Measurements from ENCODE around the gene MRPL39.

The MRPL39 gene

DNA sequence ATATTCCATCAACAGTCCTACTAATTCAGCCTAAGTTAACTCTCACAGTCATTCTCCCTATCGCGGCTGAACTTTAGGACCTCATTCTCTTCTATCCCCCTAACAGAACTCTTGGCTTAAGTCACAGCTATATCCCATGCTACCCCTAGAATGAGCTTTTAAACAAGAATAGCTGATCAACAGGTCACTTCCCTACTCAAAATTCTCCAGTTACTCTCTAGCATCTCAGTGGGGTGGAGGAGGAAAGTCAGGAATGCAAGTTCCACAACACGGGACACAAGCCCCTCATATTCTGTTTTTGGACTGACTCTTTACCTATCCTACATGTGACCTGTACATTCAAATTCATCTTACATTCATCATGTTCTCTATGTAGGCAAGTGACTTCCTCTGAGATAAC is 21.0 kb downstream of the MRPL39 start:
- H2AFZ ChIP-seq (ENCODE audit: insufficient read depth, low read length, poor library complexity), result no peak overlapping the region
- WGBS (ENCODE audit: extremely low coverage, insufficient coverage, insufficient read length), result no CpG with 5 or more reads among the region's 3 CpGs
- H3K27me3 ChIP-seq (ENCODE audit: insufficient read depth, low read length), result no peaks in the 10 kb centered on the region
- H3K79me1 ChIP-seq (ENCODE audit: low read length), result no peaks in the 10 kb centered on the region
- H3K4me1 ChIP-seq (ENCODE audit: control insufficient read depth in 1 of 2, insufficient read depth in 2 of 2, low read length in 2 of 2), result no peaks in the 10 kb centered on the region
- H3K14ac ChIP-seq (ENCODE audit: low read length), result no peak overlapping the region
- H3K23ac ChIP-seq (ENCODE audit: low read length), result no peak overlapping the region
- H3K9ac ChIP-seq (ENCODE audit: low read length), result no peak overlapping the region
- H3K4ac ChIP-seq (ENCODE audit: low read depth, low read length), result no peak overlapping the region
- no peak overlapping the region for H2AK5ac ChIP-seq (ENCODE audit: low read length)
- no peak overlapping the region for H3K4me3 ChIP-seq (ENCODE audit: low read depth, low read length)
- no peak overlapping the region for H3K4me2 ChIP-seq (ENCODE audit: low read length)
- H3K9me3 ChIP-seq (ENCODE audit: insufficient read depth, low read depth, low read length), result no peaks in the 10 kb centered on the region
- H4K8ac ChIP-seq (ENCODE audit: low read depth, low read length), result no peak overlapping the region
- no peak overlapping the region for H2BK12ac ChIP-seq (ENCODE audit: low read length)
- no peak overlapping the region for H4K12ac ChIP-seq (ENCODE audit: low read depth, low read length)
- no peaks in the 10 kb centered on the region for H3K79me2 ChIP-seq (ENCODE audit: control insufficient read depth, insufficient read depth, low read length, poor library complexity)
- no peak overlapping the region for H4K91ac ChIP-seq (ENCODE audit: low read depth, low read length)
- no peak overlapping the region for H3K18ac ChIP-seq (ENCODE audit: low read length)
- no peak for DNase-seq
- H3K36me3 ChIP-seq (ENCODE audit: control insufficient read depth in 1 of 2, insufficient read depth in 2 of 2, low read length in 2 of 2), result peaks cover 0 to 8% of the 10 kb centered on the region in 2 experiments
- H2BK5ac ChIP-seq (ENCODE audit: low read depth, low read length, poor library complexity), result no peak overlapping the region
- H2BK120ac ChIP-seq (ENCODE audit: insufficient read depth, low read length, poor library complexity), result no peak overlapping the region
- no peak overlapping the region for H3K27ac ChIP-seq (ENCODE audit: low read depth, low read length)

DNA sequence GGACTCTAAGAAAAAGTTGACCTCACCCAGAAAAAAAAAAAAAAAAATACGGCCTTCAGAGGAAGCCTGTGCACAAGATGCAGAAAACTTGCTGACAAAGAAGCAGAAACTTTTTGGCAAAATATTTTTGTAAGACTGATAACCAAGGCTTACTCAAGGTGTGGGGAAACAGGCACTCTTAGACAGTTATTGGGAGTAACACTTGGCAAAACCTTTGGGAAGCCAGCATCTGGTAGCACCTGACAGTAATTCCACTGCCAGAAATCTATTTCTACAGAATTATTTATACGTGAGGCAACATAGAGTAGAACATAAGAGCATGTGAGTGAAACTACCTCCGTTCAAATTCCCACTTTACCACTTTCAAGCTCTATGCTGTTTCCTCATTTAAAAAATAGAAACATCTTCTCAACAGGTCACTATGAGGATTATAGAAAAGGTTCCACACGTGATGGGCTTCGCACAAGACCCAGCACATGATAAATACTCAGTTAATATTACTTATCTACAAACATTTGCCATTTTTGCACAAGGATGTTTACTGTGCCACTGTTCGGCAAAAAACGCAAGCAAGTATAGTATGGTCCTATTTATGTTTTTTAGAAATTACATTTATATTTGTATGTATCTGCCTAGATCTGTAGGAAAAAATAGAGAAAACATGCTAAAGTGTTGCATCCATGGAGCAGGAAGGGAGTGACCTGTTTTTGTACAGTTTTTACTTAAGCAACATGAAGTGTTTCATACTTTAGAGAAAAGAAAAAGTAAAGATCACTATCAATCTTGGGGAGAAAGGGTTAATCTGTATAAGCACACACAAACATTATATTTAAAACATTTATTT is 22.2 kb downstream of the MRPL39 start:
- Histone ChIP-seq H2AK5ac (ENCODE audit: low read length) (no peak overlapping the region), H3K23ac (ENCODE audit: low read length) (no peak overlapping the region), H3K27me3 (ENCODE audit: insufficient read depth, low read length) (no peaks in the 10 kb centered on the region), H2BK120ac (ENCODE audit: insufficient read depth, low read length, poor library complexity) (no peak overlapping the region), H3K27ac (ENCODE audit: low read depth, low read length) (no peak overlapping the region), H2BK5ac (ENCODE audit: low read depth, low read length, poor library complexity) (no peak overlapping the region), H2AFZ (ENCODE audit: insufficient read depth, low read length, poor library complexity) (no peak overlapping the region), H3K4me1 (ENCODE audit: control insufficient read depth in 1 of 2, insufficient read depth in 2 of 2, low read length in 2 of 2) (no peaks in the 10 kb centered on the region), H3K9ac (ENCODE audit: low read length) (no peak overlapping the region), H3K18ac (ENCODE audit: low read length) (no peak overlapping the region), H3K79me1 (ENCODE audit: low read length) (no peaks in the 10 kb centered on the region), H2BK12ac (ENCODE audit: low read length) (no peak overlapping the region), H3K4me2 (ENCODE audit: low read length) (no peak overlapping the region), H3K4me3 (ENCODE audit: low read depth, low read length) (no peak overlapping the region), H3K36me3 (ENCODE audit: control insufficient read depth in 1 of 2, insufficient read depth in 2 of 2, low read length in 2 of 2) (peaks cover 0 to 7% of the 10 kb centered on the region in 2 experiments), H3K14ac (ENCODE audit: low read length) (no peak overlapping the region), H4K12ac (ENCODE audit: low read depth, low read length) (no peak overlapping the region), H4K8ac (ENCODE audit: low read depth, low read length) (no peak overlapping the region), H3K79me2 (ENCODE audit: control insufficient read depth, insufficient read depth, low read length, poor library complexity) (no peaks in the 10 kb centered on the region), H3K4ac (ENCODE audit: low read depth, low read length) (no peak overlapping the region), H4K91ac (ENCODE audit: low read depth, low read length) (no peak overlapping the region), H3K9me3 (ENCODE audit: insufficient read depth, low read depth, low read length) (no peaks in the 10 kb centered on the region)
- no CpG with 5 or more reads among the region's 7 CpGs for WGBS (ENCODE audit: extremely low coverage, insufficient coverage, insufficient read length)
- DNase-seq, result no peak

DNA sequence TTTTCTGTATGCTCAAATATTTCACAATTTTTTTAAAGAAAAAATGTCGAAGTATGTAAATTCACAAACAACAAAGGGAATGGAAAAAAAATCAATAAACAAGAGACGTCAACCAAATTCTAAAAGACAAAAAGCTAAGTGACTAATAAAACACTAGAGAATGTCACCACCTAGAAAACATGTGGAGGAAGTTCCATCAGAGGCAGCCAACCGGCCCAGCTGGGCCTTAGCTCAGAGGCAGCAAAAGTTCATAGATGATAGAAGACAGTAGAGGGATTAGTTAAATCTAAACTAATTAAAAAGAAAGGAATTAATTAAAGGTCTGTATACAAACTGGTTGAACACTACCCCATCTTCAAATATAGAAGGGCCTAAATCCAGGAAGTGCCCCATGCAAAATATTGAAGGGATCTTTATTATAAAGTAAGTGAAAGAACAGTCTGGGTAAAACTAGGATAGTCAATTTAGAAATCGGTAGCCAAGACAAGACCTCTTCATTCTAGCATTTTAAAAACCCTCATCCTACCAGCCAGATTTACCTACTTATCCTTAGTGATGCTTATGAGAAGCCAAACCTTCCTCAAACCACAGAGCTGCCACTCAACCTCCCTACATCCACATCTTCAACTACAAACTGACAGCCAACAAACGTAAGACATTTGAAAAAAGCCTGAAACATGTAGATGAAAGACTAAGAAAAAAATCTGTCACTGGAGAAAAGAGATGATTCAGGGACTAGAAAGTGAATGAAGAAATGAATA is 23.7 kb downstream of the MRPL39 start:
- H2BK12ac ChIP-seq (ENCODE audit: low read length), result no peak overlapping the region
- no peak overlapping the region for H3K9ac ChIP-seq (ENCODE audit: low read length)
- no peaks in the 10 kb centered on the region for H3K27me3 ChIP-seq (ENCODE audit: insufficient read depth, low read length)
- no peaks in the 10 kb centered on the region for H3K4me1 ChIP-seq (ENCODE audit: control insufficient read depth in 1 of 2, insufficient read depth in 2 of 2, low read length in 2 of 2)
- H3K36me3 ChIP-seq (ENCODE audit: control insufficient read depth in 1 of 2, insufficient read depth in 2 of 2, low read length in 2 of 2), result peaks cover 0 to 3% of the 10 kb centered on the region in 2 experiments
- H2AFZ ChIP-seq (ENCODE audit: insufficient read depth, low read length, poor library complexity), result no peak overlapping the region
- H3K4me2 ChIP-seq (ENCODE audit: low read length), result no peak overlapping the region
- no peak overlapping the region for H4K8ac ChIP-seq (ENCODE audit: low read depth, low read length)
- H4K91ac ChIP-seq (ENCODE audit: low read depth, low read length), result no peak overlapping the region
- no peaks in the 10 kb centered on the region for H3K9me3 ChIP-seq (ENCODE audit: insufficient read depth, low read depth, low read length)
- H3K14ac ChIP-seq (ENCODE audit: low read length), result no peak overlapping the region
- no peaks in the 10 kb centered on the region for H3K79me1 ChIP-seq (ENCODE audit: low read length)
- H2BK120ac ChIP-seq (ENCODE audit: insufficient read depth, low read length, poor library complexity), result no peak overlapping the region
- no CpG with 5 or more reads among the region's 5 CpGs for WGBS (ENCODE audit: extremely low coverage, insufficient coverage, insufficient read length)
- no peak overlapping the region for H3K23ac ChIP-seq (ENCODE audit: low read length)
- no peak overlapping the region for H3K27ac ChIP-seq (ENCODE audit: low read depth, low read length)
- H2AK5ac ChIP-seq (ENCODE audit: low read length), result no peak overlapping the region
- no peaks in the 10 kb centered on the region for H3K79me2 ChIP-seq (ENCODE audit: control insufficient read depth, insufficient read depth, low read length, poor library complexity)
- H3K4ac ChIP-seq (ENCODE audit: low read depth, low read length), result no peak overlapping the region
- no peak overlapping the region for H4K12ac ChIP-seq (ENCODE audit: low read depth, low read length)
- DNase-seq, result no peak
- H2BK5ac ChIP-seq (ENCODE audit: low read depth, low read length, poor library complexity), result no peak overlapping the region
- H3K4me3 ChIP-seq (ENCODE audit: low read depth, low read length), result no peak overlapping the region
- no peak overlapping the region for H3K18ac ChIP-seq (ENCODE audit: low read length)

DNA sequence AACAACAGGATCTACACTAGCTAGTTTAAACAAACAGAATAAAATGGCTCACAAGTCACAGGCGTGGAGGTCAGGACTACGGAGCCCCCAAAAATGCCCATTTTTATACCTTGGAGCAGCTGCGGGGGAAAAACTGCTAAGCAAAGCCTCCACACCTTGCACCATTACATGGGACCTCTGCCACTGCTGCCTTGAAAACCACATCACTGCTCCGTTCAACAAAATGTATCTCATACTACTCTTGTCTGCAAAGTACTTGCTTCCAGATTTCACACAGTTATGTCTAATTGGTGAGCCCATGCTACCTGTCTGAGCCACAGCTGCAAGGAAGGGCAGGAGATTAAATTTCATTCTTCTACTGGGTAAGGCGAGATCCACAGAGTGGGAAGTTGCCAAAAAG is 24.4 kb downstream of the MRPL39 start:
- H2BK12ac ChIP-seq (ENCODE audit: low read length), result no peak overlapping the region
- no peak overlapping the region for H3K18ac ChIP-seq (ENCODE audit: low read length)
- peaks cover 0 to 2% of the 10 kb centered on the region in 2 experiments for H3K36me3 ChIP-seq (ENCODE audit: control insufficient read depth in 1 of 2, insufficient read depth in 2 of 2, low read length in 2 of 2)
- H3K79me2 ChIP-seq (ENCODE audit: control insufficient read depth, insufficient read depth, low read length, poor library complexity), result no peaks in the 10 kb centered on the region
- no peak overlapping the region for H3K23ac ChIP-seq (ENCODE audit: low read length)
- no peaks in the 10 kb centered on the region for H3K9me3 ChIP-seq (ENCODE audit: insufficient read depth, low read depth, low read length)
- no peak overlapping the region for H2BK120ac ChIP-seq (ENCODE audit: insufficient read depth, low read length, poor library complexity)
- no CpG with 5 or more reads among the region's 5 CpGs for WGBS (ENCODE audit: extremely low coverage, insufficient coverage, insufficient read length)
- no peak overlapping the region for H2BK5ac ChIP-seq (ENCODE audit: low read depth, low read length, poor library complexity)
- H3K4me2 ChIP-seq (ENCODE audit: low read length), result no peak overlapping the region
- H3K9ac ChIP-seq (ENCODE audit: low read length), result no peak overlapping the region
- H3K79me1 ChIP-seq (ENCODE audit: low read length), result no peaks in the 10 kb centered on the region
- no peak overlapping the region for H2AK5ac ChIP-seq (ENCODE audit: low read length)
- no peaks in the 10 kb centered on the region for H3K27me3 ChIP-seq (ENCODE audit: insufficient read depth, low read length)
- no peak overlapping the region for H2AFZ ChIP-seq (ENCODE audit: insufficient read depth, low read length, poor library complexity)
- no peak overlapping the region for H3K14ac ChIP-seq (ENCODE audit: low read length)
- no peak overlapping the region for H4K8ac ChIP-seq (ENCODE audit: low read depth, low read length)
- no peak overlapping the region for H3K27ac ChIP-seq (ENCODE audit: low read depth, low read length)
- H4K12ac ChIP-seq (ENCODE audit: low read depth, low read length), result no peak overlapping the region
- H4K91ac ChIP-seq (ENCODE audit: low read depth, low read length), result no peak overlapping the region
- DNase-seq, result no peak
- no peak overlapping the region for H3K4ac ChIP-seq (ENCODE audit: low read depth, low read length)
- peaks cover 0 to 4% of the 10 kb centered on the region in 2 experiments for H3K4me1 ChIP-seq (ENCODE audit: control insufficient read depth in 1 of 2, insufficient read depth in 2 of 2, low read length in 2 of 2)
- H3K4me3 ChIP-seq (ENCODE audit: low read depth, low read length), result no peak overlapping the region
